GM10248 (cell line): ENCODE measurements around the gene ABAT.
"Not testable (repeated sequence)": the region's sequence is repeated elsewhere in the genome, so short reads cannot be mapped to it uniquely, and the experiment has no call there.

Experiments
- CTCF ChIA-PET: fragments of 300-600 bp; sonication (Branson Sonifier 250); formaldehyde crosslinking; extraction: SDS; loops from one replicate; lab custom pipeline; 2021; ENCODE audit warnings: antibody characterized with exemption; lab: Yijun Ruan, JAX
- POLR2A ChIA-PET: fragments of 350-650 bp; sonication (Branson Sonifier 250); formaldehyde crosslinking; extraction: SDS; loops from one replicate; lab custom pipeline; 2020; ENCODE audit warnings: antibody characterized with exemption; lab: Yijun Ruan, JAX
- DNase-seq: peaks from one replicate; pipeline ENCODE4 v3.0.0; 2012; ENCODE audit errors: extremely low spot score
- CTCF ChIP-seq: IDR thresholded peaks from 2 replicates; pipeline ENCODE4 v1.5.1; 2012; ENCODE audit warnings: mild to moderate bottlenecking, low read depth; ENCODE audit errors: extremely low read depth, missing control alignments, control extremely low read depth

Gene ABAT

GRCh38 chr16:8741636-8742035 is 67.2 kb downstream of the ABAT start:
- no peak for DNase-seq
- POLR2A ChIA-PET, result no interaction called here
- CTCF ChIA-PET, result interaction anchor here (1.8 kb wide), 1 partner anchor 13 kb away, joined by 4 read pairs; no protein-coding TSS in a partner anchor
- TF ChIP-seq CTCF, result no peak

DNA sequence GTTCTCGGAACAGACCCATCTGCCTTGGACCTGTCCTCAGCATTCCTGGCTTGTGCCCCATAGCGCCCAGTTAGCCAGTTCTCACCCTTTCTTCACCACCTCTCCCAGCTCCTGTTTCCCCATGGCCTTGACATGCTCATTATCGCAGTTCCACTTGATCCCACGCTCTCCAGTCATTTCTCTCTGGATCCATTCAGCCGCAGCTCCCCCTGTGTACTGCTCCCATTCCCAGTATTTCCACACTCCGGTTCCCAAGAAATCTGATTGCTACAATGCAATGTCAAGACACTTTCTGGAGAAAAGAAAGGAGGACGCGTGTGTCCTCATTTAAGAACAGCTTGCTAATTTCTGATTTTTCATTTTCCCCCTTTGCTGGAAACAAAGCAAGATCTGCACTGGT is 67.7 kb downstream of the ABAT start:
- DNase-seq, result no peak
- CTCF ChIA-PET, result interaction anchor here (1.0 to 1.8 kb wide), 2 partner anchors 9 to 13 kb away, joined by 3 to 4 read pairs; no protein-coding TSS in a partner anchor
- no peak for TF ChIP-seq CTCF
- POLR2A ChIA-PET, result no interaction called here

DNA sequence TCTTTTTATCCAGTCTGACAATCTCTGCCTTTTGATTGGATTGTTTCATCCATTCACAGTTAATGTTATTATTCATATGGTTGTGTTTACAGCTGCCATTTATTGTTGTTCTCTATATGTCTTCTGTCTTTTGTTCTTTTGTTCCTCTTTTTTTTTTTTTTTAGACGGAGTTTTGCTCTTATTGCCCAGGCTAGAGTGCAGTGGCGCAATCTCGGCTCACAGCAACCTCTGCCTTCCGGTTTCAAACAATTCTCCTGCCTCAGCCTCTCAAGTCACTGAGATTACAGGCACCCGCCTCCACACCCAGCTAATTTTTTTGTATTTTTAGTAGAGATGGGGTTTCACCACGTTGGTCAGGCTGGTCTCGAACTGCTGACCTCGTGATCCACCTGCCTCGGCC is 74.5 kb downstream of the ABAT start:
- DNase-seq, POLR2A ChIA-PET, CTCF ChIA-PET: not testable (repeated sequence)

GRCh38 chr16:8751481-8752311 is 77.3 kb downstream of the ABAT start:
- TF ChIP-seq CTCF, result no peak
- CTCF ChIA-PET, result interaction anchor here (1.1 to 1.2 kb wide), 2 partner anchors 9 to 20 kb away, joined by 3 to 4 read pairs; no protein-coding TSS in a partner anchor
- POLR2A ChIA-PET, result no interaction called here
- no peak for DNase-seq

GRCh38 chr16:8752706-8753105 is 78.3 kb downstream of the ABAT start:
- TF ChIP-seq CTCF, result no peak
- CTCF ChIA-PET, result interaction anchor here (1.7 kb wide), 1 partner anchor 10 kb away, joined by 3 read pairs; no protein-coding TSS in a partner anchor
- DNase-seq, result no peak
- POLR2A ChIA-PET, result no interaction called here

- TF ChIP-seq CTCF, result no peak
- ChIA-PET POLR2A (no interaction called here), CTCF (interaction anchor here (1.7 kb wide), 1 partner anchor 9 kb away, joined by 3 read pairs; no protein-coding TSS in a partner anchor)
- DNase-seq, result no peak
Measured at GRCh38 chr16:8753416-8754054, 79.1 kb downstream of the ABAT start.

GRCh38 chr16:8756755-8757154 is 82.3 kb downstream of the ABAT start:
- POLR2A ChIA-PET, result no interaction called here
- DNase-seq, result no peak
- no peak for TF ChIP-seq CTCF
- CTCF ChIA-PET, result no interaction called here
